Measurements from ENCODE around the gene STXBP2.
"Not testable (repeated sequence)": the region's sequence is repeated elsewhere in the genome, so short reads cannot be mapped to it uniquely, and the experiment has no call there.

Gene STXBP2

GRCh38 chr19:7635670-7636069 is 1.2 kb upstream of the STXBP2 start:
- DNase-seq, result no peak

- DNase-seq, result no peak
These were observed 606 bp upstream of the STXBP2 start for GRCh38 chr19:7636317-7636690.

GRCh38 chr19:7637374-7638256 is 705 bp downstream of the STXBP2 start:
- no peak for DNase-seq

GRCh38 chr19:7638802-7639465 is 2.0 kb downstream of the STXBP2 start:
- no peak for DNase-seq

GRCh38 chr19:7639863-7640348 is 3.0 kb downstream of the STXBP2 start:
- DNase-seq, result no peak

- DNase-seq, result no peak
These were observed 3.9 kb downstream of the STXBP2 start for GRCh38 chr19:7640803-7641202.

GRCh38 chr19:7641290-7642276 is 4.7 kb downstream of the STXBP2 start:
- no peak for DNase-seq

GRCh38 chr19:7642295-7643030 is 5.6 kb downstream of the STXBP2 start:
- DNase-seq, result no peak

GRCh38 chr19:7643031-7643415 is 6.1 kb downstream of the STXBP2 start:
- DNase-seq, result no peak

- DNase-seq, result not testable (repeated sequence)
These were observed 7.0 kb downstream of the STXBP2 start for GRCh38 chr19:7643629-7644549.

- no peak for DNase-seq
These were observed 7.6 kb downstream of the STXBP2 start for GRCh38 chr19:7644550-7644877.

- DNase-seq, result no peak
These were observed 8.3 kb downstream of the STXBP2 start for GRCh38 chr19:7645163-7645562.

GRCh38 chr19:7645656-7646425 is 8.9 kb downstream of the STXBP2 start:
- DNase-seq, result no peak

- no peak for DNase-seq
These were observed 9.5 kb downstream of the STXBP2 start for GRCh38 chr19:7646426-7646700.

GRCh38 chr19:7647156-7647555 is 10.2 kb downstream of the STXBP2 start:
- no peak for DNase-seq

- no peak for DNase-seq
These were observed 11.5 kb downstream of the STXBP2 start for GRCh38 chr19:7648265-7649014.

- DNase-seq, result no peak
These were observed 13.2 kb downstream of the STXBP2 start for GRCh38 chr19:7650148-7650547.

GRCh38 chr19:7652061-7652641 is 15.2 kb downstream of the STXBP2 start:
- peak; percentile 87 for DNase-seq

GRCh38 chr19:7654401-7654800 is 17.5 kb downstream of the STXBP2 start:
- DNase-seq, result no peak

GRCh38 chr19:7655581-7655980 is 18.7 kb downstream of the STXBP2 start:
- DNase-seq, result no peak

Measured in CD4-positive, alpha-beta T cell treated with Interleukin-4 for 4 hours (primary cell).